Karpas-422 (cell line): ENCODE data around the gene CHDH. TPM values are rescaled to one million over a fixed set of nuclear protein-coding genes. Genes with fewer than 3 reads are reported as not detected.

Source experiments
- DNase-seq: peaks from one replicate; pipeline ENCODE4 v3.0.0-alpha.2; 2015
- H2AFZ ChIP-seq: fragments of 200-600 bp; sonication (generic); 2 replicates; pipeline ENCODE4 v1.6.1; 2014; ENCODE audit warnings: antibody characterized with exemption, low read length, mixed read lengths
- H3K27ac ChIP-seq: fragments of 200-600 bp; sonication (generic); 2 replicates; pipeline ENCODE4 v1.5.1; 2014; ENCODE audit warnings: mild to moderate bottlenecking, low read length, moderate library complexity
- H3K27me3 ChIP-seq: fragments of 200-600 bp; sonication (generic); 2 replicates; pipeline ENCODE4 v1.6.1; 2014; ENCODE audit warnings: low read length, mixed read lengths
- H3K36me3 ChIP-seq: fragments of 200-600 bp; sonication (generic); 2 replicates; pipeline ENCODE4 v1.6.1; 2014; ENCODE audit warnings: low read length, mixed read lengths; ENCODE audit not compliant: insufficient read depth
- H3K4me1 ChIP-seq: fragments of 200-600 bp; sonication (generic); 2 replicates; pipeline ENCODE4 v1.6.1; 2014; ENCODE audit warnings: mild to moderate bottlenecking, low read length, mixed read lengths
- H3K4me2 ChIP-seq: fragments of 200-600 bp; sonication (generic); 2 replicates; pipeline ENCODE4 v1.6.1; 2014; ENCODE audit warnings: low read length, low read depth, mild to moderate bottlenecking; ENCODE audit not compliant: poor library complexity, severe bottlenecking
- H3K4me3 ChIP-seq: fragments of 200-600 bp; sonication (generic); 2 replicates; pipeline ENCODE4 v1.5.1; 2014; ENCODE audit warnings: mild to moderate bottlenecking, antibody characterized with exemption, low read length, mixed read lengths
- H3K79me2 ChIP-seq: fragments of 200-600 bp; sonication (generic); 2 replicates; pipeline ENCODE4 v1.6.1; 2014; ENCODE audit warnings: mild to moderate bottlenecking, low read length, mixed read lengths
- H3K9ac ChIP-seq: fragments of 200-600 bp; sonication (generic); 2 replicates; pipeline ENCODE4 v1.6.0; 2014; ENCODE audit warnings: low read length
- H3K9me2 ChIP-seq: fragments of 200-600 bp; sonication (generic), shearing (Covaris generic); replicated peaks from 2 replicates; pipeline ENCODE4 v1.6.0; 2014; ENCODE audit warnings: mild to moderate bottlenecking, low read length, moderate library complexity; ENCODE audit not compliant: insufficient read depth
- H3K9me3 ChIP-seq: fragments of 300-700, 200-600 bp; sonication (generic); 2 replicates; pipeline ENCODE4 v1.6.1; 2014; ENCODE audit warnings: low read length, mixed read lengths
- H4K20me1 ChIP-seq: fragments of 200-600 bp; sonication (generic); 2 replicates; pipeline ENCODE4 v1.6.1; 2014; ENCODE audit warnings: mild to moderate bottlenecking, antibody characterized with exemption, low read length, low read depth; ENCODE audit not compliant: insufficient read depth
- total RNA-seq: library from RNA; depleted of rRNA; stranded (reverse); fragments of >200 nt; shearing (Covaris generic); gene quantifications from 2 replicates; pipeline ENCODE4 v1.2.3, GENCODE V29; 2014; ENCODE audit warnings: low replicate concordance

CHDH gene
- total RNA-seq, 1 experiment from 2014 or later: not detected

DNA sequence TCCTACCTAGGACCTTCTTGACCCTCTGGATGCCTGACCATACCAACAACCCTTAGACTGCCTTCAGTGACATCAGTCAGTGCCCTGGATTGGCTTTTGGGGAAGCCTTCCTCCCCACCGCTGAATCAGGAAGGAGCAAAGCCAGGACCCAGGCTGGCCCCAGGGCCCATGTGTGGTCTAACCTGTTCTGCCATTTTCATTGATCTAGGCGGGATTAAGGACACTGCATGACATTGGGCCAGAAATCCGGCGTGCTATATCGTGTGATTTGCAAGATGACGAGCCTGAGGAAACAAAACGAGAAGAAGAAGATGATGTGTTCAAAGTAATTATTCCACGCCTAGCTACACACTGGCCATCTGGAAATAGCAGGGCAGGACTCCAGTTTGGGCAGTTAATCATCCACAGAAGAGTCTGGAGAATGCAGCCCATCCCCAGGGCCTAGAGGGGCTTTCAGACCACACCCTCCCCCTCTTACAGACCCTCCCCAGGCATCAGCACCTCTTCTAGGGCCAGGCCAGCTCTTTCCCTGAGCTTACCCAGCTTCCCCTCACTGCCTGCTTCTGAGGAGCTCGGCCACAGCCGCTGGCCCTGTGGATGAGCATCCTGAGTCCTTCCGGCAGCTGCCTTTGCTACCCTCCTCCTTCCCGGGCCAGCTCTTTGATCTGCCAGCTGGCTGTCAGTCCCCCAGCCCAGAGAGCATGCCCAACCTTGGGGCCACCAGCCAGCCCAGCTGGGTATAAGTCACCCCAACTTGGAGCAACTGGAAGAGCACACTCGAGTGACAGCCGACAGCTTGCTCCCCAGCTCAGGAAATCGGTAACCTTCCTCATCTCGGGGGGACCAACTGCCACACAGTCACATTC, 45.9 kb downstream of the CHDH start:
- Histone ChIP-seq H3K79me2 (no peaks in the 10 kb centered on the region), H3K4me1 (peaks cover 3% of the 10 kb centered on the region; the same call in 1 of the 2 replicates), H3K9me3 (no peaks in the 10 kb centered on the region), H3K27me3 (no peaks in the 10 kb centered on the region), H3K36me3 (no peaks in the 10 kb centered on the region), H4K20me1 (no peaks in the 10 kb centered on the region), H3K4me2 (no peak overlapping the region), H2AFZ (no peak overlapping the region), H3K9me2 (no peaks in the 10 kb centered on the region), H3K27ac (no peak overlapping the region), H3K9ac (no peak overlapping the region), H3K4me3 (no peak overlapping the region)
- no peak for DNase-seq

GRCh38 chr3:53799338-53799865, 46.8 kb downstream of the CHDH start:
- no peak overlapping the region for H3K4me3 ChIP-seq
- H3K36me3 ChIP-seq: no peaks in the 10 kb centered on the region
- H3K4me1 ChIP-seq: no peaks in the 10 kb centered on the region
- DNase-seq: no peak
- no peak overlapping the region for H3K4me2 ChIP-seq
- H3K79me2 ChIP-seq: no peaks in the 10 kb centered on the region
- H3K9me2 ChIP-seq: no peaks in the 10 kb centered on the region
- no peaks in the 10 kb centered on the region for H3K9me3 ChIP-seq
- no peaks in the 10 kb centered on the region for H4K20me1 ChIP-seq
- no peaks in the 10 kb centered on the region for H3K27me3 ChIP-seq
- H3K9ac ChIP-seq: no peak overlapping the region
- H2AFZ ChIP-seq: no peak overlapping the region
- no peak overlapping the region for H3K27ac ChIP-seq

DNA sequence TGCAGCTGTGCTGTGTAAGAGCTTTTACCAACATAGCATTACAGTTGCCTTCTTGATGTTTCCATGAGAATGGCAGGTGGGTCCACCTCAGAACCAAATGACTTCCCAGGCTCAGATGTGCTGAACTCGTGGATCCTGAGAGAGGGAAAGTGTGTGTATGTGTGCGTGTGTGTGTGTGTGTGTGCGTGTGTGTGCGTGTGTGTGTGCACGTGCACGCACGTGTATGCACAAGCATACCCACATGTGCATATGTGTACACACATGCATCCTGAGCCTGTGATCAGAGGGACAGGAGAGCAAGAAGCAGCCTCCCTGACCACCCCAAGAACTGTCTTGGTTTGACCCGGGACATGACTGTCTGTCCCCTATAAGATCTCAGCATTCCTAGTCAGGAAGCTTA, 48.1 kb downstream of the CHDH start:
- Histone ChIP-seq H3K79me2 (no peaks in the 10 kb centered on the region), H3K9me2 (no peaks in the 10 kb centered on the region), H3K27ac (no peak overlapping the region), H3K4me2 (no peak overlapping the region), H3K9ac (no peak overlapping the region), H4K20me1 (no peaks in the 10 kb centered on the region), H2AFZ (no peak overlapping the region), H3K36me3 (no peaks in the 10 kb centered on the region), H3K9me3 (no peaks in the 10 kb centered on the region), H3K27me3 (no peaks in the 10 kb centered on the region), H3K4me3 (no peak overlapping the region), H3K4me1 (no peaks in the 10 kb centered on the region)
- no peak for DNase-seq

DNA sequence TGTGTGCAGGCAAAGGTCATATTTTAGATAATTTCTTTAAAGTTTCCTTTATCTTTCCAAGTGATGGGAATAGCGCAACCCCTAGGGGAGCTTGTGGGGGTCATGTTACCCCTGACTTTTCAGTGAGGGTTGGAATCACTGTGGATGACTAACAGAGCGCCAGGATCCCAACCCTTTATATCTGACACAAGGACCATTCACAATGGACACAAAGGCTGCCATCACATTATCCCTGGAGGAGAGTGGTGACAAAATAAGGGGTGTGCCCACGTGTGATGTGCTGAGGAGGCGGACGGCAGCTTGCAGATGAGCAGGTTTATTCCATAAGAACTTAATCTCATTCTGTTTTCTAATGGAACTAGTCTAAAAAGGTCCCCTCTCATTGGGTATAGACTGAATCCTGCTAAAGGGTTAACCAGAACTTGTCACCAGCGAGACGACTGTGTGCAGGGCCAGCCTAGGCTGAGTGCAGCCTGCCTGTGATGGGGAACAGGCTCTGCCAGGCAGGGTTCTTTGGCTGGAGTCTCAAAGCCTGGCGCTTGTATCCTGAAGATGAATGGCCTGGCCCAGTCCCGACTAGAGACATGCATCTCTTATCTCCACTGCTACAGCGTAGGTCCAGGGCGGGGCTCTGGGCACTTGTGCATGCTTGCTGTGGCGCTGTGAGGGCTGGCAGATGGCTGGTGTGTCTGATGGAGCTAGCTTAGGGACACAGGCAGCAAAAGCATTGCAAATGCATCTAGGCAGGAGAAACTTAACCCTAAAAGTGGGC, 50.2 kb downstream of the CHDH start:
- H3K27ac ChIP-seq: no peak overlapping the region
- H3K9me3 ChIP-seq: no peaks in the 10 kb centered on the region
- no peaks in the 10 kb centered on the region for H3K4me1 ChIP-seq
- no peak overlapping the region for H2AFZ ChIP-seq
- no peak overlapping the region for H3K4me2 ChIP-seq
- H3K4me3 ChIP-seq: no peak overlapping the region
- H3K9ac ChIP-seq: no peak overlapping the region
- no peaks in the 10 kb centered on the region for H4K20me1 ChIP-seq
- H3K36me3 ChIP-seq: no peaks in the 10 kb centered on the region
- no peaks in the 10 kb centered on the region for H3K79me2 ChIP-seq
- no peak for DNase-seq
- H3K27me3 ChIP-seq: no peaks in the 10 kb centered on the region
- H3K9me2 ChIP-seq: no peaks in the 10 kb centered on the region

- H3K36me3 ChIP-seq: no peaks in the 10 kb centered on the region
- H3K9ac ChIP-seq: no peak overlapping the region
- no peaks in the 10 kb centered on the region for H4K20me1 ChIP-seq
- H3K4me2 ChIP-seq: no peak overlapping the region
- no peaks in the 10 kb centered on the region for H3K79me2 ChIP-seq
- H3K4me1 ChIP-seq: no peaks in the 10 kb centered on the region
- no peaks in the 10 kb centered on the region for H3K9me3 ChIP-seq
- H3K27ac ChIP-seq: no peak overlapping the region
- H3K4me3 ChIP-seq: no peak overlapping the region
- H3K9me2 ChIP-seq: no peaks in the 10 kb centered on the region
- H2AFZ ChIP-seq: no peak overlapping the region
- no peaks in the 10 kb centered on the region for H3K27me3 ChIP-seq
- DNase-seq: no peak
Measured at GRCh38 chr3:53795176-53795575, 51.0 kb downstream of the CHDH start.

DNA sequence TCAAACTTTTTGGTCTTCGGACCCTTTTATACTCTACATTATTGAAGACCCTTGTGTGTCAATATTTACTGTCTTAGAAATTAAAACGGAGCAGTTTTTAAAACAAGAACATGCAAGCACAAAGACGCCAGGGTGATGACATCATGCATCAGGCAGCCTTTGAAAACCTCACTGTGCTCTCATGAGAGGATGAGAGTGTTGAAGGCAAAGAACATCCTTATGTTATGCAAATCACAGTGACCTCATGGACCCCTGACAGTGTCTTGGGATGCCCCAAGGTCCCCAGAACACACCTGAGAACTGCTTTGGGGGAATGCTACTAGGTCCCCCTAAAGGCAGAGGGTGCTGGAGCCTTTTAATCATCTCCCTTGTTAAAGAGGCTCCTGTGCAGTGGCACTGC, 51.6 kb downstream of the CHDH start:
- Histone ChIP-seq H3K9me2 (no peaks in the 10 kb centered on the region), H3K4me1 (no peaks in the 10 kb centered on the region), H3K27me3 (no peaks in the 10 kb centered on the region), H3K4me2 (no peak overlapping the region), H3K4me3 (no peak overlapping the region), H3K79me2 (no peaks in the 10 kb centered on the region), H4K20me1 (no peaks in the 10 kb centered on the region), H3K36me3 (no peaks in the 10 kb centered on the region), H3K27ac (no peak overlapping the region), H3K9ac (no peak overlapping the region), H2AFZ (no peak overlapping the region), H3K9me3 (no peaks in the 10 kb centered on the region)
- DNase-seq: no peak

GRCh38 chr3:53792866-53793265, 53.4 kb downstream of the CHDH start:
- no peaks in the 10 kb centered on the region for H3K9me3 ChIP-seq
- H3K4me1 ChIP-seq: no peaks in the 10 kb centered on the region
- no peaks in the 10 kb centered on the region for H3K9me2 ChIP-seq
- H3K27me3 ChIP-seq: no peaks in the 10 kb centered on the region
- no peaks in the 10 kb centered on the region for H3K79me2 ChIP-seq
- H3K4me3 ChIP-seq: no peak overlapping the region
- DNase-seq: no peak
- no peaks in the 10 kb centered on the region for H4K20me1 ChIP-seq
- no peaks in the 10 kb centered on the region for H3K36me3 ChIP-seq
- H3K4me2 ChIP-seq: no peak overlapping the region
- no peak overlapping the region for H2AFZ ChIP-seq
- H3K9ac ChIP-seq: no peak overlapping the region
- no peak overlapping the region for H3K27ac ChIP-seq

DNA sequence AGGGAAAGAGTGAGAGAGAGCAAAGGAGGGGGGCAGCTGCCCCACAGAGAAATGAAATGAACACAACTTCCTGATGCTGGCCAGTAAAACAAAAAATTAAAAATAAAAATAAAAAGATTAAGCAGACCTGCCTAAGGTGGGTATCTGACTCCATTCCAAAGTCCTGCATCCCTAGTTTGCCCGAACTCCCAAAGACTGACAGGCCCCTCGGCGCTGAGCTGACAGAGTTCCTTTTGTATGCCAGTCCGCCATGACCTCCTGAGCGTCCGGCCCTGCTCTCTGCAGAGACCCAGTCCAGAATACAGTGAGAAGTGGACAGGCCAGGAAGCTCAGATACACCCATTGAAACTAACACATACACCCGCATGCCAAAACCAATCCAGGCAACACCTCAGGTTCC, 54.9 kb downstream of the CHDH start:
- DNase-seq: no peak
- Histone ChIP-seq H3K27ac (no peak overlapping the region), H2AFZ (no peak overlapping the region), H3K9me2 (no peaks in the 10 kb centered on the region), H3K27me3 (no peaks in the 10 kb centered on the region), H3K4me3 (no peak overlapping the region), H3K4me2 (no peak overlapping the region), H3K4me1 (no peaks in the 10 kb centered on the region), H3K9ac (no peak overlapping the region), H3K36me3 (no peaks in the 10 kb centered on the region), H4K20me1 (no peaks in the 10 kb centered on the region), H3K9me3 (no peaks in the 10 kb centered on the region), H3K79me2 (no peaks in the 10 kb centered on the region)
